Mesendoderm (in vitro differentiated cells): ENCODE data around the gene ZCCHC2.

Experiments used
- DNase-seq: peaks from one replicate; pipeline ENCODE4 v3.0.0; 2013
- H2AK5ac ChIP-seq: 2 replicates; pipeline ENCODE4 v1.6.1; 2013; ENCODE audit warnings: low read length, inconsistent platforms
- H2BK120ac ChIP-seq: 2 replicates; pipeline ENCODE4 v1.6.1; 2013; ENCODE audit warnings: low read depth, mild to moderate bottlenecking, low read length, moderate library complexity, mixed read lengths
- H2BK15ac ChIP-seq: replicated peaks from 2 replicates; pipeline ENCODE4 v1.6.1; 2013; ENCODE audit warnings: low read depth, mild to moderate bottlenecking, moderate library complexity
- H2BK5ac ChIP-seq: 2 replicates; pipeline ENCODE4 v1.6.1; 2013; ENCODE audit warnings: low read length, inconsistent platforms
- H3K18ac ChIP-seq: 2 replicates; pipeline ENCODE4 v1.6.1; 2013; ENCODE audit warnings: mild to moderate bottlenecking, low read length, mixed read lengths
- H3K23ac ChIP-seq: one replicate; pipeline ENCODE4 v1.6.1; 2013; ENCODE audit warnings: low read length
- H3K27ac ChIP-seq: 2 replicates; pipeline ENCODE4 v1.5.1; 2013; ENCODE audit warnings: low read depth, mild to moderate bottlenecking, inconsistent platforms, low read length, moderate library complexity
- H3K27me3 ChIP-seq: 2 replicates; pipeline ENCODE4 v1.6.1; 2013; ENCODE audit warnings: low read length, control low read depth, mild to moderate bottlenecking, inconsistent platforms; ENCODE audit not compliant: insufficient read depth, poor library complexity
- H3K36me3 ChIP-seq: 2 replicates; pipeline ENCODE4 v1.6.1; 2013; ENCODE audit warnings: low read length, inconsistent platforms; ENCODE audit not compliant: control insufficient read depth, insufficient read depth
- H3K4ac ChIP-seq: one replicate; pipeline ENCODE4 v1.6.1; 2013; ENCODE audit warnings: low read depth, mild to moderate bottlenecking, low read length, moderate library complexity
- H3K4me1 ChIP-seq: 2 replicates; pipeline ENCODE4 v1.6.1; 2013; ENCODE audit warnings: low read depth, low read length, inconsistent platforms; ENCODE audit not compliant: control insufficient read depth
- H3K4me2 ChIP-seq: 2 replicates; pipeline ENCODE4 v1.6.1; 2013; ENCODE audit warnings: low read length
- H3K4me3 ChIP-seq: 2 replicates; pipeline ENCODE4 v1.5.1; 2013; ENCODE audit warnings: mild to moderate bottlenecking, low read length
- H3K56ac ChIP-seq: one replicate; pipeline ENCODE4 v1.6.1; 2013; ENCODE audit warnings: low read length
- H3K79me1 ChIP-seq: 2 replicates; pipeline ENCODE4 v1.6.1; 2013; ENCODE audit warnings: low read length, inconsistent platforms
- H3K79me2 ChIP-seq: 2 replicates; pipeline ENCODE4 v1.6.1; 2013; ENCODE audit warnings: mild to moderate bottlenecking, low read length; ENCODE audit not compliant: control insufficient read depth, insufficient read depth
- H3K9ac ChIP-seq: 2 replicates; pipeline ENCODE4 v1.6.1; 2013; ENCODE audit warnings: low read length, inconsistent platforms
- H4K5ac ChIP-seq: one replicate; pipeline ENCODE4 v1.6.1; 2013; ENCODE audit warnings: low read length
- H4K8ac ChIP-seq: one replicate; pipeline ENCODE4 v1.6.1; 2013; ENCODE audit warnings: low read depth, mild to moderate bottlenecking, control low read depth, low read length, moderate library complexity
- WGBS: extraction: QIAGEN DNeasy Blood & Tissue Kit; methylation state at CpG from one replicate; pipeline ENCODE4 v1.1.7; 2013; ENCODE audit warnings: low lambda C conversion rate, missing lambda C conversion rate; ENCODE audit not compliant: insufficient coverage; ENCODE audit errors: extremely low coverage; 5-methylcytosine and 5-hydroxymethylcytosine counted together

ZCCHC2 gene

GRCh38 chr18:62500966-62501591 lies 21.7 kb upstream of the ZCCHC2 start:
- Histone ChIP-seq H3K23ac (no peak overlapping the region), H2AK5ac (no peak overlapping the region), H2BK120ac (no peak overlapping the region)

GRCh38 chr18:62505669-62506494 lies 16.9 kb upstream of the ZCCHC2 start:
- Histone ChIP-seq H3K4ac (no peak overlapping the region), H3K4me2 (no peak overlapping the region), H2AK5ac (no peak overlapping the region), H3K4me1 (no peaks in the 10 kb centered on the region), H3K4me3 (no peak overlapping the region), H3K56ac (no peak overlapping the region), H2BK15ac (no peak overlapping the region), H3K79me1 (no peaks in the 10 kb centered on the region), H2BK5ac (no peak overlapping the region), H3K36me3 (no peaks in the 10 kb centered on the region), H2BK120ac (no peak overlapping the region), H3K79me2 (no peaks in the 10 kb centered on the region), H4K5ac (no peak overlapping the region), H3K9ac (no peak overlapping the region), H3K27ac (no peak overlapping the region), H3K18ac (no peak overlapping the region), H4K8ac (no peak overlapping the region), H3K27me3 (no peaks in the 10 kb centered on the region), H3K23ac (no peak overlapping the region)
- DNase-seq = no peak
- no CpG with 5 or more reads among the region's 8 CpGs for WGBS

More at GRCh38 chr18:62500966-62501591, 21.7 kb upstream of the ZCCHC2 start:
- peaks cover 2% of the 10 kb centered on the region for H3K4me1 ChIP-seq
- H3K4me3 ChIP-seq = no peak overlapping the region
- H3K4ac ChIP-seq = no peak overlapping the region
- no peak overlapping the region for H3K56ac ChIP-seq
- H2BK15ac ChIP-seq = no peak overlapping the region
- no peak overlapping the region for H3K27ac ChIP-seq
- DNase-seq = no peak
- H3K4me2 ChIP-seq = no peak overlapping the region
- no peak overlapping the region for H4K5ac ChIP-seq
- no peaks in the 10 kb centered on the region for H3K79me1 ChIP-seq
- no peak overlapping the region for H4K8ac ChIP-seq
- no peak overlapping the region for H3K18ac ChIP-seq
- H3K9ac ChIP-seq = no peak overlapping the region
- H3K27me3 ChIP-seq = no peaks in the 10 kb centered on the region
- no peaks in the 10 kb centered on the region for H3K36me3 ChIP-seq
- no peak overlapping the region for H2BK5ac ChIP-seq
- H3K79me2 ChIP-seq = no peaks in the 10 kb centered on the region

GRCh38 chr18:62506495-62507143 lies 16.2 kb upstream of the ZCCHC2 start:
- Histone ChIP-seq H3K27me3 (no peaks in the 10 kb centered on the region), H3K79me1 (no peaks in the 10 kb centered on the region), H2BK5ac (no peak overlapping the region), H2BK15ac (no peak overlapping the region), H3K36me3 (no peaks in the 10 kb centered on the region), H3K18ac (no peak overlapping the region), H3K4me3 (no peak overlapping the region), H3K4me1 (no peaks in the 10 kb centered on the region), H4K5ac (no peak overlapping the region), H2BK120ac (no peak overlapping the region), H3K27ac (no peak overlapping the region), H3K23ac (no peak overlapping the region), H4K8ac (no peak overlapping the region), H3K4ac (no peak overlapping the region), H3K9ac (no peak overlapping the region), H3K56ac (peak overlapping the region; percentile 15), H3K4me2 (no peak overlapping the region), H2AK5ac (no peak overlapping the region), H3K79me2 (no peaks in the 10 kb centered on the region)
- no peak for DNase-seq
- WGBS = no CpG with 5 or more reads among the region's 7 CpGs

- no CpG with 5 or more reads among the region's 1 CpG for WGBS
- no peaks in the 10 kb centered on the region for H3K4me1 ChIP-seq
- H2BK15ac ChIP-seq = no peak overlapping the region
- no peak overlapping the region for H3K9ac ChIP-seq
- no peak for DNase-seq
- no peak overlapping the region for H2AK5ac ChIP-seq
- no peak overlapping the region for H4K8ac ChIP-seq
- no peaks in the 10 kb centered on the region for H3K79me2 ChIP-seq
- H2BK5ac ChIP-seq = no peak overlapping the region
- H3K23ac ChIP-seq = no peak overlapping the region
- no peak overlapping the region for H3K18ac ChIP-seq
- H3K4me3 ChIP-seq = no peak overlapping the region
- H3K36me3 ChIP-seq = no peaks in the 10 kb centered on the region
- no peak overlapping the region for H3K56ac ChIP-seq
- no peak overlapping the region for H3K4ac ChIP-seq
- H3K27ac ChIP-seq = no peak overlapping the region
- H3K27me3 ChIP-seq = no peaks in the 10 kb centered on the region
- H2BK120ac ChIP-seq = no peak overlapping the region
- H3K4me2 ChIP-seq = no peak overlapping the region
- no peaks in the 10 kb centered on the region for H3K79me1 ChIP-seq
- no peak overlapping the region for H4K5ac ChIP-seq
Observed at GRCh38 chr18:62509779-62510178, 13.0 kb upstream of the ZCCHC2 start.

GRCh38 chr18:62510789-62511188 lies 12.0 kb upstream of the ZCCHC2 start:
- Histone ChIP-seq H2BK120ac (no peak overlapping the region), H3K4me1 (no peaks in the 10 kb centered on the region), H3K23ac (no peak overlapping the region), H3K27me3 (no peaks in the 10 kb centered on the region), H3K36me3 (no peaks in the 10 kb centered on the region), H4K8ac (no peak overlapping the region), H4K5ac (no peak overlapping the region), H3K4ac (no peak overlapping the region), H3K79me1 (no peaks in the 10 kb centered on the region), H3K56ac (no peak overlapping the region), H3K9ac (no peak overlapping the region), H2BK5ac (no peak overlapping the region), H3K27ac (no peak overlapping the region), H3K4me2 (no peak overlapping the region), H2AK5ac (no peak overlapping the region), H3K4me3 (no peak overlapping the region), H3K18ac (no peak overlapping the region), H3K79me2 (no peaks in the 10 kb centered on the region), H2BK15ac (no peak overlapping the region)
- peak; percentile 48 for DNase-seq
- WGBS = no CpG with 5 or more reads among the region's 2 CpGs
